Measurements from ENCODE around the gene KRT72.

- TF ChIP-seq POLR2A (IDR thresholded peaks at IDR 0.05; ENCODE audit: borderline replicate concordance, extremely low read depth, insufficient read depth, insufficient read length) (no peak), CTCF (IDR thresholded peaks at IDR 0.05 in 2 of 3, conservative IDR thresholded peaks at IDR 0.05 in 1 of 3; ENCODE audit: borderline replicate concordance in 1 of 3, insufficient read depth in 1 of 3, low read depth in 2 of 3, low read length in 2 of 3) (no peak), EGR1 (IDR thresholded peaks at IDR 0.05; ENCODE audit: low read depth) (no peak), TCF7L2 (IDR thresholded peaks at IDR 0.05; ENCODE audit: borderline replicate concordance, extremely low read depth, insufficient read depth, insufficient read length) (no peak), EZH2phosphoT487 (IDR thresholded peaks at IDR 0.05; ENCODE audit: borderline replicate concordance) (no peak), POLR2AphosphoS5 (IDR thresholded peaks at IDR 0.05; ENCODE audit: low read depth, low read length) (no peak), MAX (IDR thresholded peaks at IDR 0.05) (no peak), EZH2 (IDR thresholded peaks at IDR 0.05) (no peak), REST (IDR thresholded peaks at IDR 0.05; ENCODE audit: low read depth) (no peak), SP1 (IDR thresholded peaks at IDR 0.05; ENCODE audit: low read depth) (no peak)
These were observed 1.3 kb upstream of the KRT72 start for GRCh38 chr12:52602552-52602951.

Data from HCT116 (cell line).